ENCODE results near the gene AKR1A1. TPM values are rescaled to one million over a fixed set of nuclear protein-coding genes. Genes with fewer than 3 reads are reported as not detected.

AKR1A1 gene
- total RNA-seq, 1 experiment from 2014 or later = 94.9 TPM

GRCh38 chr1:45567911-45568310 is 17.3 kb downstream of the AKR1A1 start:
- no peaks in the 10 kb centered on the region for H4K20me1 ChIP-seq (ENCODE audit: low read length)
- TF ChIP-seq EZH2 (IDR thresholded peaks at IDR 0.05; ENCODE audit: low read length, unreplicated experiment) (no peak), CTCF (conservative IDR thresholded peaks at IDR 0.05; ENCODE audit: low read depth, low read length) (no peak), EZH2phosphoT487 (IDR thresholded peaks at IDR 0.05; ENCODE audit: borderline replicate concordance, low read length) (no peak)
- POLR2A ChIA-PET (ENCODE audit: unreplicated experiment) = no interaction called here
- intact Hi-C loops (cut with micrococcal nuclease) = no loop called here
- DNase-seq (no peak), ATAC-seq (no peak)
- H3K4me2 ChIP-seq (ENCODE audit: low read length) = no peak overlapping the region
- H3K9me2 ChIP-seq (replicated peaks; ENCODE audit: low read length) = no peaks in the 10 kb centered on the region
- H3K36me3 ChIP-seq (ENCODE audit: low read depth, low read length) = peaks cover 33% of the 10 kb centered on the region
- H3K27me3 ChIP-seq (ENCODE audit: low read length) = no peaks in the 10 kb centered on the region
- H3K4me3 ChIP-seq (ENCODE audit: low read length) = no peak overlapping the region
- no TSS peak for BruUV-seq (replicated peaks)
- H3K79me2 ChIP-seq (ENCODE audit: low read length) = no peaks in the 10 kb centered on the region
- H3K27ac ChIP-seq (ENCODE audit: low read length) = no peak overlapping the region
- H2AFZ ChIP-seq (ENCODE audit: low read length) = no peak overlapping the region
- no peaks in the 10 kb centered on the region for H3K9me3 ChIP-seq (ENCODE audit: low read length)
- CTCF ChIA-PET = no interaction called here
- no peaks in the 10 kb centered on the region for H3K4me1 ChIP-seq (ENCODE audit: insufficient read depth, low read length)
- no peak overlapping the region for H3K9ac ChIP-seq (ENCODE audit: low read length)
- H3F3A ChIP-seq (ENCODE audit: low read length, unreplicated experiment) = no peaks in the 10 kb centered on the region

GRCh38 chr1:45568421-45568820 is 17.8 kb downstream of the AKR1A1 start:
- ATAC-seq = no peak
- no peak overlapping the region for H3K9ac ChIP-seq (ENCODE audit: low read length)
- TF ChIP-seq EZH2phosphoT487 (IDR thresholded peaks at IDR 0.05; ENCODE audit: borderline replicate concordance, low read length) = no peak
- TF ChIP-seq EZH2 (IDR thresholded peaks at IDR 0.05; ENCODE audit: low read length, unreplicated experiment) = no peak
- TF ChIP-seq CTCF (conservative IDR thresholded peaks at IDR 0.05; ENCODE audit: low read depth, low read length) = no peak
- no peak overlapping the region for H2AFZ ChIP-seq (ENCODE audit: low read length)
- H3K36me3 ChIP-seq (ENCODE audit: low read depth, low read length) = peaks cover 33% of the 10 kb centered on the region
- H3K9me3 ChIP-seq (ENCODE audit: low read length) = no peaks in the 10 kb centered on the region
- POLR2A ChIA-PET (ENCODE audit: unreplicated experiment) = no interaction called here
- H3K27me3 ChIP-seq (ENCODE audit: low read length) = no peaks in the 10 kb centered on the region
- H3K9me2 ChIP-seq (replicated peaks; ENCODE audit: low read length) = no peaks in the 10 kb centered on the region
- no peaks in the 10 kb centered on the region for H3F3A ChIP-seq (ENCODE audit: low read length, unreplicated experiment)
- H3K27ac ChIP-seq (ENCODE audit: low read length) = no peak overlapping the region
- no TSS peak for BruUV-seq (replicated peaks)
- H3K79me2 ChIP-seq (ENCODE audit: low read length) = no peaks in the 10 kb centered on the region
- no peaks in the 10 kb centered on the region for H4K20me1 ChIP-seq (ENCODE audit: low read length)
- intact Hi-C loops (cut with micrococcal nuclease) = no loop called here
- H3K4me3 ChIP-seq (ENCODE audit: low read length) = no peak overlapping the region
- no peak overlapping the region for H3K4me2 ChIP-seq (ENCODE audit: low read length)
- H3K4me1 ChIP-seq (ENCODE audit: insufficient read depth, low read length) = no peaks in the 10 kb centered on the region
- no peak for DNase-seq
- CTCF ChIA-PET = no interaction called here

GRCh38 chr1:45569571-45569961 is 18.9 kb downstream of the AKR1A1 start:
- Histone ChIP-seq H3K4me1 (ENCODE audit: insufficient read depth, low read length) (no peaks in the 10 kb centered on the region), H3K27ac (ENCODE audit: low read length) (no peak overlapping the region), H2AFZ (ENCODE audit: low read length) (no peak overlapping the region), H3K79me2 (ENCODE audit: low read length) (no peaks in the 10 kb centered on the region), H3F3A (ENCODE audit: low read length, unreplicated experiment) (no peaks in the 10 kb centered on the region), H3K9me3 (ENCODE audit: low read length) (no peaks in the 10 kb centered on the region), H3K36me3 (ENCODE audit: low read depth, low read length) (peaks cover 33% of the 10 kb centered on the region), H4K20me1 (ENCODE audit: low read length) (no peaks in the 10 kb centered on the region), H3K4me2 (ENCODE audit: low read length) (no peak overlapping the region), H3K9ac (ENCODE audit: low read length) (no peak overlapping the region), H3K9me2 (replicated peaks; ENCODE audit: low read length) (no peaks in the 10 kb centered on the region), H3K4me3 (ENCODE audit: low read length) (no peak overlapping the region), H3K27me3 (ENCODE audit: low read length) (no peaks in the 10 kb centered on the region)
- no TSS peak for BruUV-seq (replicated peaks)
- ChIA-PET CTCF (interaction anchor here (0.6 to 1.0 kb wide), 3 partner anchors 48 to 56 kb away, joined by 3 to 5 read pairs (median 5); partner anchors contain the start of gene PRDX1), POLR2A (ENCODE audit: unreplicated experiment) (interaction anchor here (1.1 kb wide), 1 partner anchor 48 kb away, joined by 4 read pairs; the partner anchor contains the start of gene PRDX1)
- ATAC-seq (peak; percentile 14), DNase-seq (no peak)
- TF ChIP-seq EZH2phosphoT487 (IDR thresholded peaks at IDR 0.05; ENCODE audit: borderline replicate concordance, low read length) = no peak
- TF ChIP-seq CTCF (conservative IDR thresholded peaks at IDR 0.05; ENCODE audit: low read depth, low read length) = no peak
- TF ChIP-seq EZH2 (IDR thresholded peaks at IDR 0.05; ENCODE audit: low read length, unreplicated experiment) = no peak
- intact Hi-C loops (cut with micrococcal nuclease) = no loop called here

Measured in PC-3 (cell line).